OCI-LY1 (cell line): ENCODE data around the gene PADI6.

Experiments
- CTCF ChIP-seq: fragments of 200-600 bp; sonication (generic), shearing (Covaris generic); IDR thresholded peaks from 2 replicates; pipeline ENCODE4 v1.5.1; 2017; ENCODE audit warnings: mild to moderate bottlenecking, antibody characterized with exemption, low read length, moderate library complexity, mixed read lengths
- EZH2 ChIP-seq: fragments of 200-600 bp; sonication (generic), shearing (Covaris generic); IDR thresholded peaks from 2 replicates; pipeline ENCODE4 v1.8.0; 2017; ENCODE audit warnings: borderline replicate concordance, mixed run types, mild to moderate bottlenecking, antibody characterized with exemption, low read length, moderate library complexity, mixed read lengths

GRCh38 chr1:17363771-17364170 lies 8.2 kb upstream of the PADI6 start:
- TF ChIP-seq CTCF = no peak
- no peak for TF ChIP-seq EZH2
